GM13977 (cell line): Measurements from ENCODE around the gene TCN2.
A peak's percentile ranks its signal among the peaks of the same experiment; 100 is the strongest.
"Not testable (repeated sequence)": the region's sequence is repeated elsewhere in the genome, so short reads cannot be mapped to it uniquely, and the experiment has no call there.

Source experiments
- DNase-seq: peaks from one replicate; pipeline ENCODE4 v3.0.0; 2012; ENCODE audit warnings: low spot score
- in situ Hi-C: fragments of 300-500 bp; cut with MboI; formaldehyde crosslinking; loops from one replicate; pipeline ENCODE4 v1.12.0; 2022; ENCODE audit warnings: low sequenced_read_pairs, low pct_unique_long_range_greater_than_20kb, mixed read lengths, inconsistent platforms; ENCODE audit not compliant: unreplicated experiment
- TF ChIP-seq, protein P1 (sequence below): IDR thresholded peaks from 2 replicates; pipeline ENCODE4 v1.5.1; 2012; ENCODE audit warnings: mild to moderate bottlenecking, control low read depth; ENCODE audit not compliant: insufficient read depth; ENCODE audit errors: extremely low read depth, missing control alignments

Gene TCN2

DNA sequence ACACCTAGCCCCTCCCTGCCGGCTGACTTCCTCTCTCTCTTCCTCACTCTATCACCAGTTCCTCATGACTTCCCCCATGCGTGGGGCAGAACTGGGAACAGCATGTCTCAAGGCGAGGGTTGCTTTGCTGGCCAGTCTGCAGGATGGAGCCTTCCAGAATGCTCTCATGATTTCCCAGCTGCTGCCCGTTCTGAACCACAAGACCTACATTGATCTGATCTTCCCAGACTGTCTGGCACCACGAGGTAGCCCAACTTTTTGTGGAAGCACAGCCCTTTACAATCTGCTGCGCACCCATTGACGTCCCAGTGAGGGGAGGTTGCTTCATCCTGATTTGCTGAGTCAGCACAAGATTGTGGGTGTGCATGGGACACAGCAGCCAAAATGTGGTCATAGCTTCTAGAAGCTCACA, 8.6 kb downstream of the TCN2 start:
- in situ Hi-C loops = no loop called here
- no peak for DNase-seq
- TF ChIP-seq, protein P1, sequence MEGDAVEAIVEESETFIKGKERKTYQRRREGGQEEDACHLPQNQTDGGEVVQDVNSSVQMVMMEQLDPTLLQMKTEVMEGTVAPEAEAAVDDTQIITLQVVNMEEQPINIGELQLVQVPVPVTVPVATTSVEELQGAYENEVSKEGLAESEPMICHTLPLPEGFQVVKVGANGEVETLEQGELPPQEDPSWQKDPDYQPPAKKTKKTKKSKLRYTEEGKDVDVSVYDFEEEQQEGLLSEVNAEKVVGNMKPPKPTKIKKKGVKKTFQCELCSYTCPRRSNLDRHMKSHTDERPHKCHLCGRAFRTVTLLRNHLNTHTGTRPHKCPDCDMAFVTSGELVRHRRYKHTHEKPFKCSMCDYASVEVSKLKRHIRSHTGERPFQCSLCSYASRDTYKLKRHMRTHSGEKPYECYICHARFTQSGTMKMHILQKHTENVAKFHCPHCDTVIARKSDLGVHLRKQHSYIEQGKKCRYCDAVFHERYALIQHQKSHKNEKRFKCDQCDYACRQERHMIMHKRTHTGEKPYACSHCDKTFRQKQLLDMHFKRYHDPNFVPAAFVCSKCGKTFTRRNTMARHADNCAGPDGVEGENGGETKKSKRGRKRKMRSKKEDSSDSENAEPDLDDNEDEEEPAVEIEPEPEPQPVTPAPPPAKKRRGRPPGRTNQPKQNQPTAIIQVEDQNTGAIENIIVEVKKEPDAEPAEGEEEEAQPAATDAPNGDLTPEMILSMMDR = no peak

DNA sequence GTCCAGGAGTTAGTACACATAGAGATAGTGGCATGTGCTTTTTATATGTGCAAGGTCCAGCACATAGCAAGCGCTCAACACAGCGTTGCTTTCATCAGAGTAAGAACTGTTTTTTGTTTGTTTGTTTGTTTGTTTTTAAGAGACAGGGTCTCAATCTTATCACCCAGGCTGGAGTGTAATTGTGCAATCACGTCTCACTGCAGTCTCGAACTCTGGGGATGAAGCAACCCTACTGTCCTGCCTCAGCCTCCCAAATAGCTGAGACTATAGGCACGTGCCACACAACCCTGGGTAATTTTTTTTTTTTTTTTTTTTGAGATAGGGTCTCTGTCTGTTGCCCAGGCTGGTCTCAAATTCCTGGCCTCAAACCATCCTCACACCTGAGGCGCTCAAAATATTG, 10.8 kb downstream of the TCN2 start:
- TF ChIP-seq, protein P1 = no peak
- no peak for DNase-seq
- in situ Hi-C loops = no loop called here

DNA sequence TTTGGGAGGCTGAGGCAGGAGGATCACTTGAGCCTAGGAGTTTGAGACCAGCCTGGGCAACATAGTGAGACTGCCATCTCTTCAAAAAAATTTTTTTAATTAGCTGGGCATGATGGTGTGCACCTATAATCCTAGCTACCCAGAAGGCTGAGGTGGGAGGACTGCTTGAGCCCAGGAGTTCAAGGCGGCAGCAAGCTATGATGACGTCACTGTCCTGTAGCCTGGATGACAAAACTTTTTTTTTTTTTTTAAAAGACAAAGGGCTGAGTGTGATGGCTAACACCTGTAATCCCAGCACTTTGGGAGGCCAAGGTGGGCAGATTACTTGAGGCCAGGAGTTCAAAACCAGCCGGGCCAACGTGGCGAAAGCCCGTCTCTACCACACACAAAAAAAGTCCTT, 12.9 kb downstream of the TCN2 start:
- DNase-seq, in situ Hi-C loops: not testable (repeated sequence)

DNA sequence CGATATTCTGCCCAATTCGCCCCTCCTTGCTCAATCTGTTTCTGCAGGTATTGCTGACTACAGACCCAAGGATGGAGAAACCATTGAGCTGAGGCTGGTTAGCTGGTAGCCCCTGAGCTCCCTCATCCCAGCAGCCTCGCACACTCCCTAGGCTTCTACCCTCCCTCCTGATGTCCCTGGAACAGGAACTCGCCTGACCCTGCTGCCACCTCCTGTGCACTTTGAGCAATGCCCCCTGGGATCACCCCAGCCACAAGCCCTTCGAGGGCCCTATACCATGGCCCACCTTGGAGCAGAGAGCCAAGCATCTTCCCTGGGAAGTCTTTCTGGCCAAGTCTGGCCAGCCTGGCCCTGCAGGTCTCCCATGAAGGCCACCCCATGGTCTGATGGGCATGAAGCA, 19.4 kb downstream of the TCN2 start:
- in situ Hi-C loops = loop anchor here (25.0 kb wide), 1 partner anchor 261 kb away; no protein-coding TSS in a partner anchor
- TF ChIP-seq, protein P1 = no peak
- no peak for DNase-seq

DNA sequence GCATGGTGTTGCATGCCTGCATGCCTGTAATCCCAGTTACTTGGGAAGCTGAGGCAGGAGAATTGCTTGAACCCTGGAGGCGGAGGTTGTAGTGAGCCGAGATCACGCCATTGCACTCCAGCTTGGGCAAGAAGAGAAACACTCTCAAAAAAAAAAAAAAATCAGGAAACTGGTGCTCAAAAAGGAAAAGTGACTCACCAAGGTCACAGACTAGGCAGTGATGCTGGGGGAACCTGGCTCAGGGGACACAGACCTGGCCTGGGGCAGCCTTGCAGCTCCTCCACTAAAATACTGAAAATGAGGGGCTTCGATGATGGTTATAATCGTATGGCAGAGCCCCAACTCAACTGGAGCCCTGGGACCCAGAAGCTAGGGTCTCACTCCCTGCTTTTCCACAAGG, 20.5 kb downstream of the TCN2 start:
- in situ Hi-C loops = loop anchor here (25.0 kb wide), 1 partner anchor 260 kb away; no protein-coding TSS in a partner anchor
- TF ChIP-seq, protein P1 = no peak
- DNase-seq = no peak

DNA sequence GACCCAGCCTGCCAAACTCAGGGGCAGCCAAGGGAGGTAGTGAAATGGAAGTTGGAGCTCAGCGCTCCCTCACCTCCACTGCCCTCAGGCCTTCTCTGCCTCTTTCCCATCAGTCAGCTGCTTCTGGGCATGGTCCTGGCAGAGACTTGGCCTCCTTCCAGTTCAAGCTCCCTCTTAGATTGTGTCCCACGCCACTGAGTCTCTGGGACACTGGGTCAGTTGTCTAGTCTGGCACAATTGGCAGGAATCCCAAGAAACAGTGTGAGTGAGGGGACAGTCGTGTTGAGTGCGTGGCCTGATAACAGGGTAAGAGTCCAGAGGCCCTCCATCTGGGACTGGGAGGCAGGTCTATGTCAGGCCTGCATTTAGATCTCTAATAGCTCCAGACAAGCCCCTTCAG, 21.5 kb downstream of the TCN2 start:
- in situ Hi-C loops = loop anchor here (25.0 kb wide), 1 partner anchor 259 kb away; no protein-coding TSS in a partner anchor
- TF ChIP-seq, protein P1 = no peak
- DNase-seq = no peak

DNA sequence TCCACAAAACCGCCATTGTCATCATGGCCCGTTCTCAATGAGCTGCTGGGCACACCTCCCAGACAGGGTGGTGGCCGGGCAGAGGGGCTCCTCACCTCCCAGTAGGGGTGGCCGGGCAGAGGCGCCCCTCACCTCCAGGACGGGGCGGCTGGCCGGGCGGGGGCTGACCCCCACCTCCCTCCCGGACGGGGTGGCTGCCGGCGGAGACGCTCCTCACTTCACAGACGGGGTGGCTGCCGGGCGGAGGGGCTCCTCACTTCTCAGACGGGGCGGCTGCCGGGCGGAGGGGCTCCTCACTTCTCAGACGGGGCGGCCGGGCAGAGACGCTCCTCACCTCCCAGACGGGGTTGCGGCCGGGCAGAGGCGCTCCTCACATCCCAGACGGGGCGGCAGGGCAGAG, 24.5 kb downstream of the TCN2 start:
- in situ Hi-C loops = loop anchor here (25.0 kb wide), 1 partner anchor 256 kb away; no protein-coding TSS in a partner anchor
- DNase-seq = not testable (repeated sequence)

DNA sequence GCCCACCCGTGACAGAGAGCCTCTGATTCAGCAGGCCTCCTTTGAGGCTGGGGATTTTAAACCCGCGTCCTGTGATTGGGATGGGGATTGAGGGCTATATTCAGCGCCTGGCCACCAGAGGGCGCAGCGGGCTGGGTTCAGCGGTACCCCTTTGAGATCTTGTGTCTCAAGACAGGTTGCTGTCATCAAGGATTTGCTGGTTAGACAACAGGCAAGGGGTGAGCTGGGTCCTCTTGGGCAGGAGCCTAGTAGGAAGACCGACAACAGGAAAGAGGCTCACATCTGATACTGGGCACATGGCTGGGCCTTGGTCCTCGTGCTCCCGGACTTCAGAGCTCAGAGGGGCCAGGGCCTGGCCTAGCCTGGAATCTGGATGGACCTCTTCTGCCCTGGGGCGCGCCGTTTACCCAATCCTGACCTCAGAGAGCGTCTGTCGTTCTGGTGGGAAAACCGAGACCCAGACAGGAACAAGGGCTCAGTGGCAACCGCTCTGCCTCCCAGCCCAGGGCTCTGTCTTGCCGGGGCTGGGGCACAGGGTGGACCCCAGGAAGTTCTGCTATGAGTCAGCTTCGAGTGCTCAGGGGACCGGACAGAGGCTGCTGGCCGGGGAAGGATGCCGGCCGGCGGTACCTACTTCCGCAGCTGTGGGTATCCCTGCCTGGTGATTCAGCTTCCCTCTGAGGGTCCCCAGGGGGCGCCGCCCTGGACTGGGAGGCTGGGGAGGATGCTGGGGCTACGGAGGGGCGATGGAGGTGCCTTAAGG, 27.7 kb downstream of the TCN2 start:
- in situ Hi-C loops = loop anchor here (5.0 to 25.0 kb wide), 2 partner anchors 123 to 253 kb away; no protein-coding TSS in a partner anchor
- DNase-seq = peak; percentile 96
- TF ChIP-seq, protein P1 = peak; percentile 89
